ENCODE results near the gene CSTB.

Gene CSTB

DNA sequence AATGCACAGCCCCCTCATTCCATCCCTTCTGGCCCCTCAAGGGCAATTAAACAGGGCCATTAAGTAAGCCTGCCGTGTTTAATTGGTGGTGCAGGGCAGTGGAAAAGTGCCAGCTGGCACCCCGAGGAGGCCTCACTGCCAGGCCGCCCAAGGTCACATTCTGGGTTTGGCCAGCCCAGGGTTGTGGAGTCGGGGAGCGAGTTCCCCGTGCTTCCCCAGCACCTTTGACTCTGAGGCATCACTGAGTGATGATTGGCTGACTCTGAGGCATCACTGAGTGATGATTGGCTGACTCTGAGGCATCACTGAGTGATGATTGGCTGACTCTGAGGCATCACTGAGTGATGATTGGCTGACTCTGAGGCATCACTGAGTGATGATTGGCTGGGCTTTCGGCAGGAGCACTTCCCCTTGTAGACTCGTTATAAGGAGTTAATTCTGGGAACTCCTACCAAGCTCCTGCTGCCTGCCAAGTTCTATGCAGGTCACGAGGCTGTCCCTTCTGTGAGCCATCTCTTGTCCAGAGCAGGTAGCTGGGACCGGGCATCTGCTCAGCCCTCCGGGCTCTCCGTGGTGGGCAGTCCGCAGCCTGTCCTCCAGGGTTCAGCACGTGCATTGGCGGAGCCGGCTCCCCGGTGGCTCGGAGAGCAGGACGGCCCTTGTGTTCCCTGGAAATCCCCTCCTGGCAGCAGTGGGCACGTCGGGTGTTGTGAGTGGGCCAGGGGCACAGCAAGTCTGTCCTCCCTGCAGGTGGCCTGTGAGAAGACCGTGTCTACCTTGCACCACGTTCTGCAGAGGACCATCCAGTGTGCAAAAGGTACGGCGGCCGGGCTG, 20.9 kb downstream of the CSTB start:
- H4K20me1 ChIP-seq, result peaks cover 9% of the 10 kb centered on the region; the same call in 1 of the 2 replicates
- H3K36me3 ChIP-seq, result peaks cover 69% of the 10 kb centered on the region
- peaks cover 20% of the 10 kb centered on the region for H3K4me1 ChIP-seq
- no peaks in the 10 kb centered on the region for H3K27me3 ChIP-seq
- TF ChIP-seq Cebpa-rat (IDR thresholded peaks at IDR 0.05), result no peak
- H3K27ac ChIP-seq, result no peak overlapping the region
- H3K9ac ChIP-seq, result no peak overlapping the region
- H3K4me3 ChIP-seq, result no peak overlapping the region
- no peaks in the 10 kb centered on the region for H3K9me3 ChIP-seq
- H3K4me2 ChIP-seq, result no peak overlapping the region

DNA sequence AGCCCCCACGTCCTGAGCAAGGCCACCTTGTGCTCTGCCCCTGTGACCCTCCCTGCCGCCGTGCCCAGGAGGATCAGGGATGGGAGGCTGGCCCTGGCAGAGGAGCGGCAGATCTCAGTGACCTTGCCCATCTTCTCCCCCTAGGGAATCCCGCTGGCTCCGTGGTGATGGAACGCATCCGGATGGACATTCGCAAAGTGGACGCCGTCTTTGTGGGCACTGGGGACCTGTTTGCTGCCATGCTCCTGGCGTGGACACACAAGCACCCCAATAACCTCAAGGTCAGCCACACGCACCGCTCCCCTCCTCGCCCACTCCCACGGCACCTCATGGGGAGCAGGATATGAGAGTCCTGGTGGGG, 22.7 kb downstream of the CSTB start:
- H3K4me1 ChIP-seq, result peaks cover 37% of the 10 kb centered on the region
- H4K20me1 ChIP-seq, result peaks cover 15% of the 10 kb centered on the region; the same call in 1 of the 2 replicates
- H3K9ac ChIP-seq, result no peak overlapping the region
- no peak overlapping the region for H3K4me3 ChIP-seq
- TF ChIP-seq Cebpa-rat (IDR thresholded peaks at IDR 0.05), result no peak
- no peak overlapping the region for H3K4me2 ChIP-seq
- no peaks in the 10 kb centered on the region for H3K9me3 ChIP-seq
- H3K27me3 ChIP-seq, result no peaks in the 10 kb centered on the region
- peaks cover 58% of the 10 kb centered on the region for H3K36me3 ChIP-seq
- H3K27ac ChIP-seq, result no peak overlapping the region

DNA sequence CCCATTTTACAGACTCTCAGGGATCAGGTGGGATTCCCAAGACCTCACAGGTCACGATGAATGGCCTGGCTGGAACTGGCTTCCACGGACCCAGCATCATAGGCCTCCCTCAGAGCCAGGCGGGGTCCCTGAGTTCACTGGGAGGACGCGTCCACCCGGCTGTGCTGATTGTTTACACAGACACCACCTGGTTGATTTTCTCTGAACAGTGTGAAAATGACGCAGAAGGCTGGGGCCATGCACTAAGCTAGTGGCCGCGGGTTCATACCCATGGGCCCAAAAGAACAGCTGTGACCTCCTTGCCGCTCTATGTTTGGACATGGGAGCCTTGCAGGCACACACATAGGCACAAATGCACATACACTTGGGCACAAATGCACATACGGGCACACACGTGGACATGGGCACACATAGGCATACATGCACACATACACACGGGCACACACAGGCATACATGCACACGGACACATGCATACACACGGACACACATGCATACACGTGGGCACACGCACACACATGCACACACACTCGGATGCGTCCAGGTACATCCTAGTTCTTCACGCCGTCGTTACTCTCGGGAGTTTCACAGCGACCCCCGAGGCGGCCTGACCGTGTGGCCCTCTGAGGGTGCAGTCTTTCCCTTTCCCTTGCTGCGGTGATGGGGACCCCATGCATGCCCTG, 23.2 kb downstream of the CSTB start:
- H3K36me3 ChIP-seq, result peaks cover 61% of the 10 kb centered on the region
- H3K4me1 ChIP-seq, result peaks cover 37% of the 10 kb centered on the region
- H3K27ac ChIP-seq, result no peak overlapping the region
- no peaks in the 10 kb centered on the region for H3K27me3 ChIP-seq
- no peak for TF ChIP-seq Cebpa-rat (IDR thresholded peaks at IDR 0.05)
- no peak overlapping the region for H3K4me2 ChIP-seq
- H3K9me3 ChIP-seq, result no peaks in the 10 kb centered on the region
- H4K20me1 ChIP-seq, result peaks cover 12% of the 10 kb centered on the region; the same call in 1 of the 2 replicates
- no peak overlapping the region for H3K4me3 ChIP-seq
- no peak overlapping the region for H3K9ac ChIP-seq

DNA sequence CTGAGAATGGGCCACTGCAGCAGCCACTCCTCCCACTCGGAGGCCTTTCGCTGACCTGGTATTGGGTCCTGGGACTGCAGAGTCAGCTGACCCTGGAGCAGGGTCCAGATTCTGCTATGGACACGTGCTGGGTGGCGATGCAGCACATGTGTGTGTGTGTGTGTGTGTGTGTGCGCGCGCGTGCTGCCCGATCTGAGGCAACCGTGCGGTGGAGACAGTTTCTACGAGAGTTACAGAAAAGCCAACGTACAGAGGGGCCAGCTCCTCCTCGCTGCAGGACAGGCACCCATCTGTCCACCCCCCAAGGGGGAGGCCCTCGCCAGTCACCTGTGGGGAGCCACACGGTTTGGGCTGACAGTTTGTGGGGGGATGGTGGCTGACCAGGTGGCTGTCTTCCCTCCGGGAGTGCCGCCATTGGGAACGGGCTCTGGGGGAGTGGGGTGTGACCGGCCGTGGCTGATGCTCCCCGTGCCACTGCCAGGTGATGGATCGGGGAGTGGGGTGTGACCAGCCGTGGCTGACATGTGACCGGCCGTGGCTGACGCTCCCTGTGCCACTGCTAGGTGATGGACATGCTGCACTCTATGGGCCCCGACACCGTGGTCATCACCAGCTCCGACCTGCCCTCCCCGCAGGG, 24.0 kb downstream of the CSTB start:
- no peak for TF ChIP-seq Cebpa-rat (IDR thresholded peaks at IDR 0.05)
- peaks cover 68% of the 10 kb centered on the region for H3K36me3 ChIP-seq
- H3K9ac ChIP-seq, result no peak overlapping the region

DNA sequence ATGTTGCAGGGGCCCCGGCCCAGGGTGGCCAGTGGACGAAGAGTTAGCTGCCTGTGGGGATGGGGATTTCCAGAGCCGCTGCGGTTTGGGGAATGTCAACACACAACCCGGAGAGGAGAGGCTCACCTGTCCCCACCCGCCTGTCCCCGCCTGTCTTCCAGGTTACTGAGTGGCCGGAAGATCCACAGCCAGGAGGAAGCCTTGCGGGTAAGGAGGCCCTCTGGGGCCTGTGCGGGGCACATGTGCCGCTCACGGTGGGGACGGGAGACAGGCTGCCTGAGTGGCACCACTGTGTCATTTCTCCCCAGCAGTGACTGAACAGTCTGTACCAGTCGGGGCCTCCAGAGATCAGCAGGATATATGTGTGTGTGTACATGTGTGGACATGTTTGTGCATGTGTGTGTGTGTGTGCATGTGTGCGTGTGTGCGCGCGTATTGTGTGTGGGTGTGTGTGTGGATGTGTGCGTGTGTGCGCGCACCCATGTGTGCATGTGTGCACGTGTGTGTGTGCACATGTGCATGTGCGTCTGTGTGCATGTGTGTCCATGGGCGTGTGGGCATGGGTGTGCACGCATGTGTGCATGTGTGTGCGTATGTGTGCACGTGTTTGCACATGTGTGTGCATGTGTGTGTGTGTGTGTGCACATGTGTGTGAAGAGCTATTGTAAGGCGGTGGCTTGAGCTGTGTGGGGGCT, 25.6 kb downstream of the CSTB start:
- Histone ChIP-seq H3K9me3 (no peaks in the 10 kb centered on the region), H3K27me3 (no peaks in the 10 kb centered on the region), H3K36me3 (peaks cover 66% of the 10 kb centered on the region), H3K27ac (no peak overlapping the region), H3K9ac (no peak overlapping the region), H3K4me2 (peak overlapping the region; percentile 77), H4K20me1 (peaks cover 10% of the 10 kb centered on the region; the same call in 1 of the 2 replicates), H3K4me1 (peaks cover 27% of the 10 kb centered on the region), H3K4me3 (no peak overlapping the region)
- TF ChIP-seq Cebpa-rat (IDR thresholded peaks at IDR 0.05), result no peak

More for the DNA sequence above, 24.0 kb downstream of the CSTB start:
- Histone ChIP-seq H3K4me1 (peaks cover 33% of the 10 kb centered on the region), H3K9me3 (no peaks in the 10 kb centered on the region), H4K20me1 (peaks cover 10% of the 10 kb centered on the region; the same call in 1 of the 2 replicates), H3K27ac (no peak overlapping the region), H3K4me2 (no peak overlapping the region), H3K27me3 (no peaks in the 10 kb centered on the region), H3K4me3 (no peak overlapping the region)

DNA sequence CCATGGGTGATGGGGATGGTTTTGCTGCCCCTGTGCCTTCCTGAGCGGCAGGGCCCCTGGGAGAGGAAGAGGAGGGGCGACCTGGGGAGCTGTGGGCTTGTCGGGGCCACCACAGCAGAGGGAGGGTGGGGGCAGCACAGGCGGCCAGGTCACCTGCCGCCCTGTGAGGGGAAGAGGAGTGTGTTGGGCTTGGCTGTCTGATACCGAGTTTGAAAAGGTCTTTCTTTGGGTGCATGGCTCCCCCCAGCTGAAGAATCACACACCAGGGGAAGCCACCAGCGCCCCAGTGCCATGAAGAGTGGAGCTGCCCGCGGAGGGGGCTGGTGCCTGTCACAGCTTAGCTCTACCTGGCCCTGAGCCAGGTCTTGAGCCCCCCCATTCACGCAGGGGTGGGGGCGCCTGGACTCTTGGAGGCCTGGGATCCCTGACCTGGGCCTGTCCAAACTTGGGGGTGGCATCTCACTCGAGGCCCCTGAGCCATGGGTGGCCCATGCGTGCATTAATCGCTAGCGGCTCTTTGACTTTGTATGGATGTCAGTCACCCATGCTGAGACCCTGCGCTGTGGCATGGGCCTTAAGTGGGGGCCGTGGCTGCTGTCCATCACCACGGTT, 26.4 kb downstream of the CSTB start:
- Histone ChIP-seq H4K20me1 (peaks cover 10% of the 10 kb centered on the region; the same call in 1 of the 2 replicates), H3K9me3 (no peaks in the 10 kb centered on the region), H3K4me3 (no peak overlapping the region), H3K36me3 (peaks cover 63% of the 10 kb centered on the region), H3K27me3 (no peaks in the 10 kb centered on the region), H3K9ac (no peak overlapping the region), H3K4me1 (peaks cover 27% of the 10 kb centered on the region), H3K27ac (peak overlapping the region; percentile 18; the same call in 1 of the 2 replicates), H3K4me2 (peak overlapping the region; percentile 77)
- TF ChIP-seq Cebpa-rat (IDR thresholded peaks at IDR 0.05), result no peak

DNA sequence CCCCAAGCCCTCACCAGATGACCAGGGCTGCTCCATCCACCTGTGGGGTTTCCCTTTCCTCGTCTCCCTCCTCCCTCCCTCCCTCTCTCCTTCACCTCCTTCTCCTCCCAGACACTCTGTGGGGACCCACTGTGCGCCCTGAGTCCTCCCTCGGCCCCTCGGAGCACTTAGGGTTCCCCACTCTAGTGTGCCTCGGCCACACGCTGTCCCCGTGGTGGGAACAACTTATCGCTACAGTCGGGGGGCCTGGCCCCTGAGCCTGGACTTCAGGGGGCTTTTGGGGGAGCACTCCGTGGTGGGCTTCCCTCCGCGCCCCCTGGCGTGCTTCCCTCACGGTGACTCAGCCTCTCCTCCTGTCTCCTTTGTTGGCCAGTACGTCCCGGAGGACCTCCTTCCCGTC, 27.5 kb downstream of the CSTB start:
- Histone ChIP-seq H4K20me1 (peaks cover 10% of the 10 kb centered on the region; the same call in 1 of the 2 replicates), H3K9me3 (no peaks in the 10 kb centered on the region), H3K4me1 (peaks cover 27% of the 10 kb centered on the region), H3K9ac (no peak overlapping the region), H3K4me2 (peak overlapping the region; percentile 77), H3K27ac (0 out of 2 replicates have a peak overlapping the region, but pooled peaks have one; percentile 9), H3K4me3 (no peak overlapping the region), H3K36me3 (peaks cover 63% of the 10 kb centered on the region), H3K27me3 (no peaks in the 10 kb centered on the region)
- TF ChIP-seq Cebpa-rat (IDR thresholded peaks at IDR 0.05), result no peak

DNA sequence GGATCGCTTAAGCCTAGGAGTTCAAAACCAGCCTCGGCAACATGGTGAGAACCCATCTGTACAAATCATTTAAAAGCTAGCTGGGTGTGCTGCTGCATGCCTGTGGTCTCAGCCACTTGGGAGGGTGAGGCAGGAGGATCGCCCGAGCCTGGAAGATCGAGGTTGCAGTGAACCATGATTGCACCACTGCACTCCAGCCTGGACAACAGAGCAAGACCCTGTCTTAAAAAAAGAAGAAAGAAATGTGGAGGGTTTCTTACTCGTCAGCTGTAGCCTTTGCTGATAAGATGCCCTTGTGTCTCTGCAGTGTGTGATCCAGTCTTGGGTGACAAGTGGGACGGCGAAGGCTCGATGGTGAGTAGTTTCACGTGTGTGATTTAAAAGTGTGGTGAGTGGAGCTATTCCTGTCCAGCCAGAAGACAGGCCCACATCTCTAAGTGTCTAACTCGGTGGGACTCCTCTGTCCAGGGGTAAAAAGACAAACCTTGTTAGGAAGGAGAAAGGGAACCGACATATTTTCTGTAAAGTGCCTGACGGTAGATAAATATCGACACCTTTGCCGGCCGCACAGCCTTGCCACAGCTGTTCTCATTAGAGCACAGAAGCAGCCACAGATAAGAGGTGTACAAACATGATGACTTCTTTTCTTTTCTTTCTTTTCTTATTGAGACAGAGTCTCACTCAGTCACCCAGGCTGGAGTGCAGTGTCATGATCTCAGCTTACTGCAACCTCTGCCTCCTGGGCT, 30.2 kb downstream of the CSTB start:
- Histone ChIP-seq H3K27ac (no peak overlapping the region), H3K27me3 (no peaks in the 10 kb centered on the region), H3K36me3 (peaks cover 52% of the 10 kb centered on the region), H3K9ac (no peak overlapping the region), H3K9me3 (no peaks in the 10 kb centered on the region), H4K20me1 (peaks cover 10% of the 10 kb centered on the region; the same call in 1 of the 2 replicates), H3K4me2 (no peak overlapping the region), H3K4me1 (peaks cover 27% of the 10 kb centered on the region), H3K4me3 (no peak overlapping the region)
- no peak for TF ChIP-seq Cebpa-rat (IDR thresholded peaks at IDR 0.05)
